A549 (cell line): ENCODE data around the gene PCGF3. TPM values are rescaled to one million over a fixed set of nuclear protein-coding genes. Genes with fewer than 3 reads are reported as not detected.
"Not testable (repeated sequence)": the region's sequence is repeated elsewhere in the genome, so short reads cannot be mapped to it uniquely, and the experiment has no call there.

Source experiments
- ATAC-seq, 2 experiments: fragments of 200-7000 bp in 1 of 2; fragments of >200 bp in 1 of 2; cut with Nextera tagmentation in 1 of 2; cut with Tn5 transposase in 1 of 2; 3 replicates each; pipeline versions ENCODE4 v1.8.0 to v1.9.1; 2018 to 2020; ENCODE audit warnings: mild to moderate bottlenecking in 1 of 2, moderate library complexity in 1 of 2
- CTCF ChIA-PET: fragments of 300-600 bp; sonication (Branson Sonifier 250); formaldehyde crosslinking; extraction: SDS; loops from one replicate; lab custom pipeline; 2021; ENCODE audit warnings: antibody characterized with exemption, inconsistent platforms; lab: Yijun Ruan, JAX
- POLR2A ChIA-PET: fragments of 350-600 bp; formaldehyde crosslinking; extraction: SDS; loops from one replicate; lab custom pipeline; 2021; ENCODE audit warnings: antibody characterized with exemption, inconsistent platforms; lab: Yijun Ruan, JAX
- DNase-seq, 2 experiments: peaks; one replicate each; pipeline versions ENCODE4 v3.0.0 to v3.0.0-alpha.2; 2011 to 2016; ENCODE audit warnings: low read depth in 1 of 2, low spot score in 1 of 2
- FAIRE-seq: peaks from 2 replicates; lab custom pipeline; 2011; peaks lifted over from hg19 to GRCh38; lab: Jason Lieb, UNC
- H3K27ac ChIP-seq, 2 experiments: fragments of >200 bp; sonication (Bioruptor Twin); formaldehyde crosslinking; 3 replicates each; pipeline ENCODE4 v1.5.1; 2016 to 2017
- H3K4me1 ChIP-seq: fragments of >200 bp; sonication (Bioruptor Twin); formaldehyde crosslinking; 3 replicates; pipeline ENCODE4 v1.6.1; 2016
- H3K4me2 ChIP-seq: fragments of >200 bp; sonication (Bioruptor Twin); formaldehyde crosslinking; 3 replicates; pipeline ENCODE4 v1.6.1; 2016
- H3K4me3 ChIP-seq: fragments of >200 bp; sonication (Bioruptor Twin); formaldehyde crosslinking; 3 replicates; pipeline ENCODE4 v1.5.1; 2016
- H3K9me3 ChIP-seq: fragments of >200 bp; sonication (Bioruptor Twin); formaldehyde crosslinking; 3 replicates; pipeline ENCODE4 v1.6.1; 2016
- CBX8 ChIP-seq: fragments of 200-600 bp; sonication (generic); IDR thresholded peaks from 2 replicates; pipeline ENCODE4 v1.6.1; 2016
- EP300 ChIP-seq, 2 experiments: fragments of >200 bp; sonication (Bioruptor Twin); formaldehyde crosslinking; IDR thresholded peaks; 2 replicates in 1 of 2; 3 replicates in 1 of 2; pipeline ENCODE4 v1.6.1; 2016 to 2017
- ESRRA ChIP-seq: fragments of 150-350 bp; IDR thresholded peaks from 2 replicates; pipeline ENCODE4 v1.6.1; 2014; ENCODE audit warnings: mild to moderate bottlenecking, low read length, borderline replicate concordance
- FOSB ChIP-seq: fragments of 250-450 bp; sonication (Bioruptor Pico); IDR thresholded peaks from 2 replicates; pipeline ENCODE4 v1.5.0; 2020; ENCODE audit warnings: mild to moderate bottlenecking, moderate library complexity
- FOXS1 ChIP-seq: fragments of 250-450 bp; sonication (Bioruptor Pico); IDR thresholded peaks from 2 replicates; pipeline ENCODE4 v1.5.0; 2020; ENCODE audit warnings: mild to moderate bottlenecking, moderate library complexity
- HEYL ChIP-seq: fragments of 250-450 bp; sonication (Bioruptor Pico); IDR thresholded peaks from 2 replicates; pipeline ENCODE4 v1.8.0; 2021; ENCODE audit warnings: mild to moderate bottlenecking, moderate library complexity
- HOXA7 ChIP-seq: fragments of 250-450 bp; sonication (Bioruptor Pico); IDR thresholded peaks from 2 replicates; pipeline ENCODE4 v1.5.0; 2020; ENCODE audit warnings: mild to moderate bottlenecking, moderate library complexity
- KDM1A ChIP-seq: fragments of 200-600 bp; sonication (generic); IDR thresholded peaks from 2 replicates; pipeline ENCODE4 v1.6.1; 2016; ENCODE audit warnings: low read depth, mild to moderate bottlenecking
- MAFK ChIP-seq: fragments of 450-650 bp; IDR thresholded peaks from 2 replicates; pipeline ENCODE4 v1.6.1; 2014; ENCODE audit not compliant: partially characterized antibody
- NPAS2 ChIP-seq: fragments of 250-450 bp; sonication (Bioruptor Pico); IDR thresholded peaks from 2 replicates; pipeline ENCODE4 v1.8.0; 2022; ENCODE audit warnings: mild to moderate bottlenecking, moderate library complexity, borderline replicate concordance
- NR3C1 ChIP-seq: fragments of >200 bp; sonication (Bioruptor Twin); formaldehyde crosslinking; IDR thresholded peaks from 3 replicates; pipeline ENCODE4 v1.6.1; 2017
- PHF8 ChIP-seq: fragments of 200-600 bp; sonication (generic); IDR thresholded peaks from 2 replicates; pipeline ENCODE4 v1.6.1; 2016; ENCODE audit warnings: low read depth, mild to moderate bottlenecking, antibody characterized with exemption, moderate library complexity, borderline replicate concordance
- POLR2AphosphoS2 ChIP-seq: conservative IDR thresholded peaks from 2 replicates; pipeline ENCODE4 v1.6.1; 2012; ENCODE audit warnings: low read length, improper control_type of control experiment, inconsistent platforms
- RARB ChIP-seq: fragments of 250-450 bp; sonication (Bioruptor Pico); IDR thresholded peaks from 2 replicates; pipeline ENCODE4 v1.8.0; 2021; ENCODE audit warnings: mild to moderate bottlenecking, moderate library complexity
- SMC3 ChIP-seq: fragments of >200 bp; sonication (Bioruptor Twin); formaldehyde crosslinking; IDR thresholded peaks from 3 replicates; pipeline ENCODE4 v1.6.1; 2018; ENCODE audit warnings: inconsistent platforms
- SREBF2 ChIP-seq: fragments of 450-650 bp; IDR thresholded peaks from 2 replicates; pipeline ENCODE4 v1.6.1; 2014; ENCODE audit warnings: mild to moderate bottlenecking, moderate library complexity
- TFCP2L1 ChIP-seq: fragments of 250-450 bp; sonication (Bioruptor Pico); IDR thresholded peaks from 2 replicates; pipeline ENCODE4 v1.5.0; 2021; ENCODE audit warnings: mild to moderate bottlenecking
- ZFP36 ChIP-seq: fragments of 450-650 bp; IDR thresholded peaks from 2 replicates; pipeline ENCODE4 v1.6.1; 2014; ENCODE audit warnings: borderline replicate concordance; ENCODE audit not compliant: partially characterized antibody
- WGBS: methylation state at CpG from one replicate; pipeline ENCODE4 v1.1.6; 2017; ENCODE audit errors: missing lambda C conversion rate; 5-methylcytosine and 5-hydroxymethylcytosine counted together
- polyA plus RNA-seq, 4 experiments: library from polyadenylated mRNA; depleted of rRNA in 3 of 4; stranded (reverse); fragments of >200 nt; fragmentation: RNase III in 1 of 4; extraction: RNeasy Plus Mini Kit Qiagen cat#74134 plus additional on column Dnase treatment in 1 of 4; gene quantifications; 2 replicates in 3 of 4; 3 replicates in 1 of 4; pipeline ENCODE4 v1.2.3, GENCODE V29; 2011 to 2017
- TF ChIP-seq, protein P1 (sequence below): IDR thresholded peaks from 2 replicates; pipeline ENCODE4 v1.6.1; 2012; ENCODE audit warnings: low read depth, borderline replicate concordance
- TF ChIP-seq, protein P2 (sequence below): fragments of >200 bp; sonication (Bioruptor Twin); formaldehyde crosslinking; IDR thresholded peaks from 2 replicates; pipeline ENCODE4 v1.6.1; 2016

PCGF3 gene
- polyA plus RNA-seq, 2 of the 4 experiments (the other 2 are of a cell fraction), result 15.9 to 21.0 TPM

DNA sequence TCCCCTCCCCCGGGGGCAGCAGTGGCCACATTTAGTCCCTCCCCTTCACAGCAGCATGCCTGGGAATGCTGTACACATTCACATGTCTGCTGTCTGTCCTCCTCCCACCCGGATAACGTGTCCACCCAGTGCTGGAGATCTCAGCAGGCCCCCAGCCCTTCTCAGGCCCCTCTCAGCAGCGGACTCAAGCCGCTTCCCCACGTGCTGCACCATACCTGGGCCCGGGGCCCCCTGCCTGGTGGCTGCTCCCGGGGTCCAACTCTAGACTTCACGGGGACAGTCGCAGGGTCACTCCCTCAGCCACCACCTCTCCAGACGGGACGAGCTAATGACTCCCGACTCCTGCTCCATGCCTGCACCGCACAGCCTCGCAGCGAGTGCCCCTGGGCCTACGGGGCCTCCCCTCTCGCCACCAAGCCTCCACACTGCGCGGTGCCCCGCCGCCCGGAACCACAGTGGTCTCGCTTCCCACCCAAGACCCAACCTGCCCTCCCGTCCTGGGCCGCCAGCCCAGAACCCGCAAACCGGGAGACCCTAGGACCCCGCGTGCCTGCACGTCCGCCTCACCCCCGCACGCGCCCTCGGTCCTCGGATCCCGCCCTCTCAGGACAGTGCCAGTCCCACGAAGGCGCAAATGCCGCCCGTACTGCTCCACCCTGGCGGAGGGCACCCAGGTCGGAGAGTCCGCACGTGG, 1.3 kb upstream of the PCGF3 start:
- TF ChIP-seq, protein P1, sequence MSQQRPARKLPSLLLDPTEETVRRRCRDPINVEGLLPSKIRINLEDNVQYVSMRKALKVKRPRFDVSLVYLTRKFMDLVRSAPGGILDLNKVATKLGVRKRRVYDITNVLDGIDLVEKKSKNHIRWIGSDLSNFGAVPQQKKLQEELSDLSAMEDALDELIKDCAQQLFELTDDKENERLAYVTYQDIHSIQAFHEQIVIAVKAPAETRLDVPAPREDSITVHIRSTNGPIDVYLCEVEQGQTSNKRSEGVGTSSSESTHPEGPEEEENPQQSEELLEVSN, result no peak
- no peak for TF ChIP-seq FOSB (CRISPR knock-in tag)
- TF ChIP-seq ESRRA, result no peak
- no peak for TF ChIP-seq MAFK
- no peak for TF ChIP-seq SMC3
- TF ChIP-seq, protein P2, sequence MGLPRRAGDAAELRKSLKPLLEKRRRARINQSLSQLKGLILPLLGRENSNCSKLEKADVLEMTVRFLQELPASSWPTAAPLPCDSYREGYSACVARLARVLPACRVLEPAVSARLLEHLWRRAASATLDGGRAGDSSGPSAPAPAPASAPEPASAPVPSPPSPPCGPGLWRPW, result no peak
- no peak for TF ChIP-seq NR3C1
- TF ChIP-seq HEYL (CRISPR knock-in tag), result no peak
- no peak for TF ChIP-seq FOXS1 (CRISPR knock-in tag)
- TF ChIP-seq PHF8, result no peak
- ChIA-PET POLR2A (no interaction called here), CTCF (no interaction called here)
- no peak overlapping the region for H3K4me3 ChIP-seq
- H3K4me1 ChIP-seq, result peaks cover 8% of the 10 kb centered on the region; the same call in 2 of the 3 replicates
- no peaks in the 10 kb centered on the region for H3K9me3 ChIP-seq
- no peak overlapping the region for H3K27ac ChIP-seq
- 96% methylated on average over 27 of the region's 46 CpGs for WGBS
- H3K4me2 ChIP-seq, result no peak overlapping the region
- ATAC-seq (no peak), DNase-seq (no peak), FAIRE-seq (no peak)

DNA sequence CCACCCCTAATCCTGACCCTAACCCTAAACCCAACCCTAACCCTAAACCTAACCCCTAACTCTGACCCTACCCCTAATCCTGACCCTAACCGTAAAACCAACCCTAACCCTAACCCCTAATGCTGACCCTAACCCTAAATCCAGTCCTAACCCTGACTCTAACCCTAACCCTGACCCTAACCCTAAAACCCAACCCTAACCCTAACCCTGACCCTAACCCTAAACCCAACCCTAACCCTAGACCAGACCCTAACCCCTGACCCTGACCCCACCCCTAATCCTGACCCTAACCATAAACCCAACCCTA, 708 bp upstream of the PCGF3 start:
- TF ChIP-seq, protein P2, result no peak
- TF ChIP-seq TFCP2L1 (CRISPR knock-in tag) (no peak), ZFP36 (no peak), SREBF2 (no peak), POLR2AphosphoS2 (no peak), NPAS2 (no peak), HOXA7 (no peak), EP300 (IDR thresholded peaks at IDR 0.05) (no peak), NR3C1 (no peak), KDM1A (no peak), CBX8 (no peak), RARB (CRISPR knock-in tag) (no peak)
- TF ChIP-seq, all 56 proteins: peak for 0
- FAIRE-seq, result no peak
- 89% methylated on average over 1 of the region's 1 CpG for WGBS

DNA sequence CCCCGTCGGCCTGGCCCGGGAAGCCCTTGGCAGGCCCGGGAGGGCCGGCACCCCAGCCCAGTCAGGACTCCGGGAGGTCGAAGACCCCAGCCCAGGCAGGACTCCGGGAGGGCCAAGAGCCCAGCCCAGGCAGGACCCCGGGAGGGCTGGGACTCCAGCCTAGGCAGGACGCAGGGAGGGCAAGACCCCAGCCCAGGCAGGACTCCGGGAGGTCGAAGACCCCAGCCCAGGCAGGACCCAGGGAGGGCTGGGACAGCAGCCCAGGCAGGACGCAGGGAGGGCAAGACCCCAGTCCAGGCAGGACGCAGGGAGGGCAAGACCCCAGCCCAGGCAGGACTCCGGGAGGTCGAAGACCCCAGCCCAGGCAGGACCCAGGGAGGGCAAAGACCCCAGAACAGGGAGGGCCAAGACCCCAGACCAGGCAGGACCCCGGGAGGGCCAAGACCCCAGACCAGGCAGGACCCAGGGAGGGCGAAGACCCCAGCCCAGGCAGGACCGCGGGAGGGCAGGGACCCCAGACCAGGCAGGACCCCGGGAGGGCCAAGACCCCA, 526 bp downstream of the PCGF3 start:
- DNase-seq, POLR2A ChIA-PET, CTCF ChIA-PET, H3K4me1 ChIP-seq, FAIRE-seq, H3K9me3 ChIP-seq, ATAC-seq: not testable (repeated sequence)
- no CpG with 5 or more reads among the region's 21 CpGs for WGBS
- Histone ChIP-seq H3K4me2 (peak overlapping the region; percentile 83), H3K4me3 (peak overlapping the region; percentile 99), H3K27ac (peak overlapping the region; percentile 97 to 98)

More for the DNA sequence above, 708 bp upstream of the PCGF3 start:
- peak overlapping the region; percentile 68 to 98; a peak in 5 of 6 replicates for H3K27ac ChIP-seq
- peak overlapping the region; percentile 76 for H3K4me2 ChIP-seq
- ChIA-PET CTCF (no interaction called here), POLR2A (no interaction called here)
- no peak for ATAC-seq
- no peaks in the 10 kb centered on the region for H3K9me3 ChIP-seq
- H3K4me1 ChIP-seq, result peaks cover 8% of the 10 kb centered on the region; the same call in 2 of the 3 replicates
- no peak for DNase-seq
- H3K4me3 ChIP-seq, result peak overlapping the region; percentile 99
